Stomach (tissue), 9 donors: ENCODE results near the gene PCDH9. TPM values are rescaled to one million over a fixed set of nuclear protein-coding genes. Genes with fewer than 3 reads are reported as not detected.

Experiments used
- DNase-seq, 2 donors: peaks; one replicate each; pipeline versions ENCODE4 v3.0.0 to v3.0.0-alpha.2; 2013 to 2019
- H3K27ac ChIP-seq, 5 donors: fragments of 200-600 bp in 4 of 5; sonication (generic) in 4 of 5; one replicate each; pipeline ENCODE4 v1.5.1; 2013 to 2019; ENCODE audit warnings: mild to moderate bottlenecking in 1 of 5, moderate library complexity in 1 of 5
- H3K27me3 ChIP-seq, 3 donors: fragments of 200-600 bp; sonication (generic); one replicate each; pipeline ENCODE4 v1.5.1; 2017 to 2019; ENCODE audit warnings: mixed run types in 1 of 3
- H3K36me3 ChIP-seq, 4 donors: fragments of 200-600 bp; sonication (generic); 1 replicate in 3 of 4; 2 replicates in 1 of 4; pipeline ENCODE4 v1.5.1; 2016 to 2019
- H3K4me1 ChIP-seq, 4 donors: fragments of 200-600 bp; sonication (generic); one replicate each; pipeline ENCODE4 v1.5.1; 2016 to 2019
- H3K4me3 ChIP-seq, 4 donors: fragments of 200-600 bp; sonication (generic) in 3 of 4; one replicate each; pipeline ENCODE4 v1.5.1; 2016 to 2019; ENCODE audit warnings: mild to moderate bottlenecking in 1 of 4
- H3K9me3 ChIP-seq, 4 donors: fragments of 200-600 bp; sonication (generic); one replicate each; pipeline ENCODE4 v1.5.1; 2016 to 2019
- CTCF ChIP-seq, 7 experiments: fragments of 450-650 bp in 4 of 7; fragments of 200-600 bp in 3 of 7; sonication (generic) in 3 of 7; IDR thresholded peaks; one replicate each; pipeline ENCODE4 v1.5.1; 2016 to 2019; ENCODE audit warnings: antibody characterized with exemption in 7 of 7, control low read depth in 2 of 7, mild to moderate bottlenecking in 1 of 7
- EP300 ChIP-seq: sonication (generic); formaldehyde crosslinking; IDR thresholded peaks from one replicate; pipeline ENCODE4 v1.6.1; 2017; ENCODE audit warnings: antibody characterized with exemption
- POLR2A ChIP-seq, 4 donors: fragments of 450-650 bp; IDR thresholded peaks; one replicate each; pipeline ENCODE4 v1.6.1; 2016; ENCODE audit warnings: antibody characterized with exemption in 4 of 4, control low read depth in 2 of 4, mild to moderate bottlenecking in 1 of 4, moderate library complexity in 1 of 4
- POLR2AphosphoS5 ChIP-seq, 3 donors: sonication (generic); formaldehyde crosslinking; IDR thresholded peaks; one replicate each; pipeline ENCODE4 v1.6.1; 2016; ENCODE audit warnings: antibody characterized with exemption in 3 of 3
- WGBS, 5 donors: extraction: QIAGEN DNeasy Blood & Tissue Kit in 3 of 5; methylation state at CpG; one replicate each; pipeline versions ENCODE4 v1.1.5 to v1.1.7; 2013 to 2018; 5-methylcytosine and 5-hydroxymethylcytosine counted together
- intact Hi-C: fragments of 100-400 bp; cut with DNase I; formaldehyde crosslinking; loops from one replicate; pipeline ENCODE4 v1.15.1; 2023; ENCODE audit warnings: low total_unique reads
- polyA plus RNA-seq, 3 donors: library from polyadenylated mRNA; stranded (reverse); fragments of 200-250 nt; gene quantifications; one replicate each; pipeline ENCODE4 v1.2.3, GENCODE V29; 2013
- total RNA-seq, 5 donors: library from RNA; depleted of rRNA; stranded (reverse); fragments of >200 nt; gene quantifications; one replicate each; pipeline versions ENCODE4 v1.1.0 to v1.2.3, GENCODE V29; 2014 to 2016
- donor health status: healthy with polysubstance abuse.
- donor health status: Bipolar disorder and iron deficiency.
- donor health status: healthy.

Gene PCDH9
- total and polyA plus RNA-seq, 8 donors: 0.40 to 36.2 (median 3.7) TPM

- Histone ChIP-seq H3K4me1 (peaks cover 0 to 13% (median 0%) of the 10 kb centered on the region in 4 donors), H3K4me3 (no peak overlapping the region), H3K27me3 (no peaks in the 10 kb centered on the region), H3K27ac (no peak overlapping the region), H3K36me3 (no peaks in the 10 kb centered on the region), H3K9me3 (no peaks in the 10 kb centered on the region)
- TF ChIP-seq POLR2A (IDR thresholded peaks at IDR 0.05) (no peak), CTCF (IDR thresholded peaks at IDR 0.05) (no peak), EP300 (no peak), POLR2AphosphoS5 (IDR thresholded peaks at IDR 0.05) (no peak)
- WGBS, 5 donors: 74 to 96% (median 82%) methylated on average over 5 of the region's 5 CpGs
- intact Hi-C loops: no loop called here
- no peak for DNase-seq
Measured at GRCh38 chr13:66328476-66328875, 901.7 kb downstream of the PCDH9 start.

GRCh38 chr13:66323745-66324347, 906.3 kb downstream of the PCDH9 start:
- Histone ChIP-seq H3K36me3 (no peaks in the 10 kb centered on the region), H3K27me3 (no peaks in the 10 kb centered on the region), H3K4me1 (no peaks in the 10 kb centered on the region), H3K9me3 (no peaks in the 10 kb centered on the region), H3K27ac (no peak overlapping the region), H3K4me3 (no peak overlapping the region)
- intact Hi-C loops: no loop called here
- DNase-seq: peak in 1 of 2 donors; percentile 48
- WGBS, 5 donors: 72 to 93% (median 89%) methylated on average over 3 of the region's 3 CpGs
- TF ChIP-seq CTCF (IDR thresholded peaks at IDR 0.05) (no peak), POLR2A (IDR thresholded peaks at IDR 0.05) (no peak), POLR2AphosphoS5 (IDR thresholded peaks at IDR 0.05) (no peak), EP300 (no peak)

- H3K27ac ChIP-seq: no peak overlapping the region
- H3K36me3 ChIP-seq: no peaks in the 10 kb centered on the region
- intact Hi-C loops: no loop called here
- no peaks in the 10 kb centered on the region for H3K4me1 ChIP-seq
- no peak overlapping the region for H3K4me3 ChIP-seq
- H3K9me3 ChIP-seq: no peaks in the 10 kb centered on the region
- H3K27me3 ChIP-seq: no peaks in the 10 kb centered on the region
- TF ChIP-seq CTCF (IDR thresholded peaks at IDR 0.05) (no peak), POLR2AphosphoS5 (IDR thresholded peaks at IDR 0.05) (no peak), POLR2A (IDR thresholded peaks at IDR 0.05) (no peak), EP300 (no peak)
- no peak for DNase-seq
- WGBS, 5 donors: 35 to 52% (median 47%) methylated on average over 2 of the region's 2 CpGs
Measured at GRCh38 chr13:66322936-66323335, 907.2 kb downstream of the PCDH9 start.

- H3K9me3 ChIP-seq: no peaks in the 10 kb centered on the region
- intact Hi-C loops: no loop called here
- DNase-seq: no peak
- 84 to 91% (median 86%) methylated on average over 4 of the region's 4 CpGs for WGBS, 5 donors
- no peaks in the 10 kb centered on the region for H3K4me1 ChIP-seq
- H3K4me3 ChIP-seq: no peak overlapping the region
- no peaks in the 10 kb centered on the region for H3K36me3 ChIP-seq
- no peak overlapping the region for H3K27ac ChIP-seq
- TF ChIP-seq POLR2A (IDR thresholded peaks at IDR 0.05): no peak
- no peak for TF ChIP-seq POLR2AphosphoS5 (IDR thresholded peaks at IDR 0.05)
- no peak for TF ChIP-seq CTCF (IDR thresholded peaks at IDR 0.05)
- no peak for TF ChIP-seq EP300
- H3K27me3 ChIP-seq: no peaks in the 10 kb centered on the region
Measured at GRCh38 chr13:66322193-66322740, 907.9 kb downstream of the PCDH9 start.
